Amniotic epithelial cell (primary cell): ENCODE results near the gene SNED1.

Experiments used
- DNase-seq: peaks from one replicate; pipeline ENCODE4 v3.0.0-alpha.2; 2010; ENCODE audit warnings: low read depth

SNED1 gene

GRCh38 chr2:241006412-241006811 is 8.0 kb downstream of the SNED1 start:
- DNase-seq = no peak

GRCh38 chr2:241007111-241007510 is 8.7 kb downstream of the SNED1 start:
- no peak for DNase-seq

- no peak for DNase-seq
These were observed 9.7 kb downstream of the SNED1 start for GRCh38 chr2:241007880-241008710.

GRCh38 chr2:241008711-241009121 is 10.3 kb downstream of the SNED1 start:
- no peak for DNase-seq

- DNase-seq = no peak
These were observed 10.8 kb downstream of the SNED1 start for GRCh38 chr2:241009191-241009590.

GRCh38 chr2:241009601-241010530 is 11.4 kb downstream of the SNED1 start:
- peak; percentile 63 for DNase-seq

GRCh38 chr2:241010531-241011295 is 12.3 kb downstream of the SNED1 start:
- DNase-seq = no peak

- no peak for DNase-seq
These were observed 12.8 kb downstream of the SNED1 start for GRCh38 chr2:241011296-241011600.

GRCh38 chr2:241011751-241012510 is 13.5 kb downstream of the SNED1 start:
- no peak for DNase-seq

GRCh38 chr2:241014224-241014623 is 15.8 kb downstream of the SNED1 start:
- DNase-seq = no peak

GRCh38 chr2:241014764-241015163 is 16.3 kb downstream of the SNED1 start:
- no peak for DNase-seq

GRCh38 chr2:241015439-241015838 is 17.0 kb downstream of the SNED1 start:
- no peak for DNase-seq

- no peak for DNase-seq
These were observed 19.0 kb downstream of the SNED1 start for GRCh38 chr2:241017228-241017940.

- no peak for DNase-seq
These were observed 19.9 kb downstream of the SNED1 start for GRCh38 chr2:241018051-241018891.

GRCh38 chr2:241019441-241020139 is 21.2 kb downstream of the SNED1 start:
- DNase-seq = no peak

- DNase-seq = no peak
These were observed 21.8 kb downstream of the SNED1 start for GRCh38 chr2:241020201-241020600.

GRCh38 chr2:241020629-241021190 is 22.3 kb downstream of the SNED1 start:
- no peak for DNase-seq

- DNase-seq = no peak
These were observed 27.2 kb downstream of the SNED1 start for GRCh38 chr2:241025639-241026038.
